Mesenchymal stem cell (in vitro differentiated cells and primary cell): ENCODE measurements around the gene CCDC47.
A peak's percentile ranks its signal among the peaks of the same experiment; 100 is the strongest.

ENCODE experiments used
- DNase-seq: peaks from one replicate; pipeline ENCODE4 v3.0.0-alpha.2; 2013
- H2AFZ ChIP-seq: one replicate; pipeline ENCODE4 v1.6.1; 2013; ENCODE audit warnings: low read depth, mild to moderate bottlenecking, control low read depth, inconsistent platforms, low read length, moderate library complexity
- H2AK5ac ChIP-seq: 2 replicates; pipeline ENCODE4 v1.6.1; 2013; ENCODE audit warnings: low read length, moderate library complexity, mild to moderate bottlenecking, inconsistent platforms; ENCODE audit not compliant: severe bottlenecking
- H2BK120ac ChIP-seq: one replicate; pipeline ENCODE4 v1.6.1; 2013; ENCODE audit warnings: low read depth, mild to moderate bottlenecking, inconsistent platforms, low read length, moderate library complexity
- H2BK12ac ChIP-seq, 2 experiments: one replicate each; pipeline ENCODE4 v1.6.1; 2013; ENCODE audit warnings: inconsistent platforms in 2 of 2, low read length in 2 of 2, mild to moderate bottlenecking in 2 of 2, moderate library complexity in 2 of 2, control low read depth in 1 of 2
- H2BK15ac ChIP-seq: one replicate; pipeline ENCODE4 v1.6.1; 2013; ENCODE audit warnings: mild to moderate bottlenecking, low read depth, inconsistent platforms; ENCODE audit not compliant: poor library complexity, severe bottlenecking
- H2BK5ac ChIP-seq: 2 replicates; pipeline ENCODE4 v1.6.1; 2013; ENCODE audit warnings: low read depth, mild to moderate bottlenecking, low read length, control low read depth, inconsistent platforms; ENCODE audit not compliant: poor library complexity, severe bottlenecking
- H3K14ac ChIP-seq, 2 experiments: one replicate each; pipeline ENCODE4 v1.6.1; 2013; ENCODE audit warnings: inconsistent platforms in 2 of 2, low read length in 2 of 2, control low read depth in 1 of 2, mild to moderate bottlenecking in 1 of 2, moderate library complexity in 1 of 2
- H3K18ac ChIP-seq, 2 experiments: one replicate each; pipeline ENCODE4 v1.6.1; 2013; ENCODE audit warnings: inconsistent platforms in 2 of 2, low read length in 2 of 2, control low read depth in 1 of 2, low read depth in 1 of 2, mild to moderate bottlenecking in 1 of 2
- H3K23ac ChIP-seq, 2 experiments: one replicate each; pipeline ENCODE4 v1.6.1; 2013; ENCODE audit warnings: inconsistent platforms in 2 of 2, low read length in 2 of 2, mild to moderate bottlenecking in 2 of 2, moderate library complexity in 2 of 2, control low read depth in 1 of 2
- H3K27ac ChIP-seq: 2 replicates; pipeline ENCODE4 v1.5.1; 2013; ENCODE audit warnings: mild to moderate bottlenecking, moderate library complexity, low read length, control low read depth, inconsistent platforms; ENCODE audit not compliant: poor library complexity, severe bottlenecking
- H3K27me3 ChIP-seq, 2 experiments: 2 replicates each; pipeline versions ENCODE4 v1.6.1 to v1.7.0; 2013; ENCODE audit warnings: low read length in 2 of 2, mild to moderate bottlenecking in 2 of 2, moderate library complexity in 2 of 2, control low read depth in 1 of 2, inconsistent platforms in 1 of 2; ENCODE audit not compliant: control insufficient read depth in 1 of 2, insufficient read depth in 1 of 2
- H3K36me3 ChIP-seq, 2 experiments: 2 replicates each; pipeline versions ENCODE4 v1.6.1 to v1.7.0; 2013; ENCODE audit warnings: low read length in 2 of 2, control low read depth in 1 of 2, inconsistent platforms in 1 of 2, low read depth in 1 of 2, mild to moderate bottlenecking in 1 of 2; ENCODE audit not compliant: insufficient read depth in 2 of 2, control insufficient read depth in 1 of 2
- H3K4ac ChIP-seq, 2 experiments: one replicate each; pipeline ENCODE4 v1.6.1; 2013; ENCODE audit warnings: inconsistent platforms in 2 of 2, low read length in 2 of 2, mild to moderate bottlenecking in 2 of 2, moderate library complexity in 2 of 2, control low read depth in 1 of 2, low read depth in 1 of 2
- H3K4me1 ChIP-seq: 2 replicates; pipeline ENCODE4 v1.6.1; 2013; ENCODE audit warnings: low read depth, low read length, control low read depth; ENCODE audit not compliant: control insufficient read depth, insufficient read depth
- H3K4me2 ChIP-seq: 2 replicates; pipeline ENCODE4 v1.6.1; 2013; ENCODE audit warnings: low read length, mild to moderate bottlenecking, inconsistent platforms; ENCODE audit not compliant: poor library complexity, severe bottlenecking
- H3K4me3 ChIP-seq, 2 experiments: 2 replicates each; pipeline versions ENCODE4 v1.5.1 to v1.7.0; 2013; ENCODE audit warnings: low read length in 2 of 2, mild to moderate bottlenecking in 2 of 2, control low read depth in 1 of 2, low read depth in 1 of 2; ENCODE audit not compliant: insufficient read depth in 1 of 2
- H3K79me1 ChIP-seq: replicated peaks from 2 replicates; pipeline ENCODE4 v1.6.1; 2013; ENCODE audit warnings: mild to moderate bottlenecking, control low read depth, low read length, inconsistent platforms; ENCODE audit not compliant: poor library complexity, severe bottlenecking
- H3K9ac ChIP-seq: 2 replicates; pipeline ENCODE4 v1.7.0; 2013; ENCODE audit warnings: mild to moderate bottlenecking, low read length, moderate library complexity
- H3K9me3 ChIP-seq: 2 replicates; pipeline ENCODE4 v1.7.0; 2013; ENCODE audit warnings: mild to moderate bottlenecking, low read length; ENCODE audit not compliant: control insufficient read depth
- H4K8ac ChIP-seq: one replicate; pipeline ENCODE4 v1.6.1; 2013; ENCODE audit warnings: inconsistent platforms, mild to moderate bottlenecking, low read length, moderate library complexity
- H4K91ac ChIP-seq: one replicate; pipeline ENCODE4 v1.6.1; 2013; ENCODE audit warnings: mild to moderate bottlenecking, low read length, inconsistent platforms
- WGBS: methylation state at CpG from one replicate; pipeline ENCODE4 v1.1.7; 2013; ENCODE audit warnings: mixed read lengths; 5-methylcytosine and 5-hydroxymethylcytosine counted together

The CCDC47 gene

GRCh38 chr17:63696381-63696961, 76.9 kb downstream of the CCDC47 start:
- Histone ChIP-seq H2BK12ac (no peak overlapping the region), H3K23ac (no peak overlapping the region)

GRCh38 chr17:63695889-63696288, 77.5 kb downstream of the CCDC47 start:
- H3K27ac ChIP-seq: no peak overlapping the region
- H3K27me3 ChIP-seq: no peaks in the 10 kb centered on the region
- H4K8ac ChIP-seq: no peak overlapping the region
- H3K23ac ChIP-seq: no peak overlapping the region
- H3K4me3 ChIP-seq: no peak overlapping the region
- H2BK120ac ChIP-seq: no peak overlapping the region
- no peak overlapping the region for H2BK5ac ChIP-seq
- H2AK5ac ChIP-seq: no peak overlapping the region
- H2AFZ ChIP-seq: no peak overlapping the region
- H3K4me2 ChIP-seq: no peak overlapping the region
- no peak overlapping the region for H3K4ac ChIP-seq
- H4K91ac ChIP-seq: no peak overlapping the region
- H2BK15ac ChIP-seq: no peak overlapping the region
- no peak overlapping the region for H3K9ac ChIP-seq
- no peak overlapping the region for H3K18ac ChIP-seq
- peaks cover 7% of the 10 kb centered on the region for H3K79me1 ChIP-seq
- no peak for DNase-seq
- no peak overlapping the region for H2BK12ac ChIP-seq
- peaks cover 38 to 67% of the 10 kb centered on the region in 2 experiments for H3K36me3 ChIP-seq
- WGBS: 98% methylated on average over 5 of the region's 6 CpGs
- H3K14ac ChIP-seq: no peak overlapping the region
- peaks cover 37% of the 10 kb centered on the region for H3K4me1 ChIP-seq
- no peaks in the 10 kb centered on the region for H3K9me3 ChIP-seq

More at GRCh38 chr17:63696381-63696961, 76.9 kb downstream of the CCDC47 start:
- Histone ChIP-seq H4K8ac (no peak overlapping the region), H2AFZ (no peak overlapping the region), H2AK5ac (no peak overlapping the region), H2BK120ac (no peak overlapping the region), H2BK15ac (no peak overlapping the region), H3K4me1 (peaks cover 42% of the 10 kb centered on the region), H3K9me3 (no peaks in the 10 kb centered on the region), H3K18ac (no peak overlapping the region), H3K4me2 (no peak overlapping the region), H3K9ac (no peak overlapping the region), H3K79me1 (peaks cover 8% of the 10 kb centered on the region), H3K4me3 (no peak overlapping the region), H3K27ac (no peak overlapping the region), H4K91ac (no peak overlapping the region), H3K27me3 (no peaks in the 10 kb centered on the region), H2BK5ac (no peak overlapping the region), H3K14ac (no peak overlapping the region), H3K36me3 (peaks cover 33 to 64% of the 10 kb centered on the region in 2 experiments), H3K4ac (no peak overlapping the region)
- 79% methylated on average over 9 of the region's 9 CpGs for WGBS
- peak; percentile 47 for DNase-seq
